Colon (tissue), 2 donors: ENCODE data around the gene SELPLG.
"Not testable (repeated sequence)": the region's sequence is repeated elsewhere in the genome, so short reads cannot be mapped to it uniquely, and the experiment has no call there.

Source experiments
- FAIRE-seq: peaks from 2 replicates; lab custom pipeline; 2012; peaks lifted over from hg19 to GRCh38; lab: Jason Lieb, UNC
- donor health status: control.
- donor health status: control.

Gene SELPLG

DNA sequence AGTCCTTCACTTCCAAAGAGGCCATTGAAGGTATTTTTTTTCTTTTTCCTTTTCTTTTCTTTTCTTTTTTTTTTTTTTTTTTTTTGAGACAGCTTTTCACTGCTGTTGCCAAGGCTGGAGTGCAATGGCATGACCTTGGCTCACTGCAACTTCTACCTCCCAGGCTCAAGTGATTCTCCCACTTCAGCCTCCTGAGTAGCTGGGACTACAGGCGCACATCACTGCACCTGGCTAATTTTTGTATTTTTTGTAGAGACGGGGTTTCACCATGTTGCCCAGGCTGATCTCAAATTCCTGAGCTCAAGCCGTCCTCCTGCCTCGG lies 14.8 kb downstream of the SELPLG start:
- not testable (repeated sequence) for FAIRE-seq

- no peak for FAIRE-seq
Observed at GRCh38 chr12:108618079-108618952, 15.4 kb downstream of the SELPLG start.

GRCh38 chr12:108616941-108617858 lies 16.5 kb downstream of the SELPLG start:
- no peak for FAIRE-seq

DNA sequence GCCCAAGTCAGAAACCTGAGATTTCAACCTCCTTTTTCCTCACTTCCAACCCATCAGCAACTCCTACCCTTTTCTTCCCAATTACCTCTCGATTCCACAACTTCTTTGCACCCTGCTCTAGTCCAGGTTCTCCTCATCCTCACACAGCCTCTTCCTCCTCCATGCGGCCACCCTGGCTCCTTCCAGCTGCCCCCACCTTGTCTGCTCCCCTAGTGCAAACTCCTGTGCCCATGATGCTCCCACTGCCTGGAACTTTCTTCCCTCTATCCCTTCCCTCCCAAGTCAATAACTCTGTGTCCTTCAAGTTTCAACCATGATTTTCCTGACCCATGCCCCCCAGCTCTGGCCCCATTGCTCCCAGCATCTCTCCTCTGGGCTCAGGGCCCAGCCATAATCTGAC lies 17.3 kb downstream of the SELPLG start:
- FAIRE-seq, result no peak

- FAIRE-seq, result no peak
Observed at GRCh38 chr12:108615918-108616317, 17.8 kb downstream of the SELPLG start.

- no peak for FAIRE-seq
Observed at GRCh38 chr12:108614639-108615038, 19.1 kb downstream of the SELPLG start.

GRCh38 chr12:108614041-108614440 lies 19.7 kb downstream of the SELPLG start:
- no peak for FAIRE-seq

GRCh38 chr12:108613548-108613947 lies 20.1 kb downstream of the SELPLG start:
- FAIRE-seq, result no peak

GRCh38 chr12:108612788-108613282 lies 20.9 kb downstream of the SELPLG start:
- no peak for FAIRE-seq

DNA sequence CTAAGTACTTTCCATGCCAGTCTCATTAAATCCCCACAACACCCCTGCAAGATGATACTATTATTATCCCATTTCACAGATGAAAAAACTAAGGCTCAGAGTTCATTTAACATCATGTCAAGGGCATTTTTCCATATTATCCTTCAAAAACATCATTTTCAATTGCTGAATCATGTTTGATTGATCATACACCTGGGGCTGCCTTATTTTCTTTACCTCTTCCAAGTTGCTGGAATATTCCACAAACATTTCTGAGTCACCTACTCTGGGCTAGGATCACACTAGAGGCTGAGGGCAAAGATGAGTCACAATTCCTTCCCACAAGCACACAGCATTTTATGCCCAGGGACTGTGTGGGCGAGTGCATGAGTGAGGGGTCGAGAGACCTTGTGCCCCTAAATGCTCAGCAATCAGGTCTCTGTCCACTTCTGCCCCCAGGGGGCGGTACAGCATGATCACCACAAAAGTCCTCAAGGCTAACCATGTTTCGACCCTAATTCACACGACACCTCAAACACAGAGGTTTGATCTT lies 21.7 kb downstream of the SELPLG start:
- FAIRE-seq, result no peak

- FAIRE-seq, result no peak
Observed at GRCh38 chr12:108610856-108611605, 22.7 kb downstream of the SELPLG start.

DNA sequence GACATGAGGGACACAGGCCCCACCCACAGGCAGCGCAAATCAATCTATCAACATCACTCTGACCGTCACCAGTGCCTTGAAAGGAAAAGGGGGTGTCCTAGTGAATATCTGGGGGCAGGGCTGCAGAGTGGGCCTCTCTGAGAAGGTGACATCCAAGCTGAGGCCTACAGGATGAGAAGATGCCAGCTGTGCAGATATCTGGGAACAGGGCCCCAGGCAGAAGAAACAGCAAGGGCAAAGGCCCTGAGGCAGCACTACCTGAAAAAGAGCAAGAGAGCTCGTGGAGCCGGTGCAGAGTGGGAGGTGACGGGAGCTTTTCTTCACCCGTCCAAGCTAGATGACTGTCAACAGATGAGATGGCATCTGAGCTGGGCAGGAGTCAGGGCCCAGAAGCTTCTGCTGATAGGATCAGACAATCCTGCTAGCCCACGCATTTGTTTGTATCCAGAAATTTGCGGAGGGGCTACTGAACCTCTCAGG lies 23.3 kb downstream of the SELPLG start:
- FAIRE-seq, result no peak

DNA sequence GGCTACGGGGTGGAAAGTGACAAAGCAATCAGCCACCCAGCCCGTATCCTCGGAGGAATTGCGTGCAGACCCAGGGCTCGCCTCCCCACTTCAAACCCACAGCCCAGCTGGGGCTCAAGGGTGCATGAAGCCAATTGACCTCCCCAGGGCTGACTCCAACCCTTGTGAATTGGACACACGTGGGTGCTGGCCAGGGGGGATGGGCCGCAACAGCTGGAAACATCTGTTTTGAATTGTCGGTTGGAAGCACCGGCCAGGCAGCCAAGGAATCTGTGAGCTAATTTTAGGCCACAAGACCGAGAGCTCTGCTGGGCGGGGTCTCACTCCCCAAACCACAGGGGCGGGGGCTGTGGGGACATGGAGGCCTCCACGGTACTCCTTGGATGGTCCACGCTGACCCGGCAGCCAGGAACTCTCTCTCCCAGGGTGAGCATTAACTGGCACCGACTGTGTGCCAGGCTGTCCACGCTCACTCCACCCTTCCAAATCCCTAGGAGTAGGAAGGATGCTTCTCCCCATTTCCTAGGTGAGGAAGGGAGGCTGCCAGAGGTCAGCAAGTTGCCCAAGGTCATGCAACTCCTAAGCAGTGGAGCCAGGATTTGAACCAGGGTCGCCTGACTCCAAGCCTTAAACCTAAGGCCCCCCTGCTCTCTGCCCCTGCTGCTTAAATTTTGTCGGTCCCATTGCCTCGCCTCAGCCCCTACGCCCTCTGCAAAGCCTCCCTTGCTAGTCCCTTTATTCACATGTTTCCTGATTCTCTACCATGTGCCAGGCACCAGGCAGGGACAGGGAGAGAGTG lies 24.0 kb downstream of the SELPLG start:
- no peak for FAIRE-seq

DNA sequence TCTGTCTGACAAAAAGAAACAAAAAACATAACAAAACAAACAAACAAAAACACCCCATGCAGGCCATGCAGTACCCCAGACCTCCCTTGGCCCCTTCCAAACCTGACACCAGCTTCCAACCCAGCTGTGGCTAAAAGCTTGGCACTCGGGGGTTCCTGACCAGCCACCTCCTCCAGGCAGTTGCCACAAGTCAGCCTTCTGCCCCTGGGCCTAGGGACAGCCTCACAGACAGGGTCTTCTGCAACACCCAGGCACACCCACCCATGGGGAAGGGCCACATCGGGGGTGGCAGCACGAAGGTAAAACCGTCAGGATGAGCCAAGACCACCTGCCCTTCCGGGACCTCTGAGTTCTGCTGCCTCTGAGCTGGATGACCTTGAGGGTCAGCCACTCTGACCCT lies 25.1 kb downstream of the SELPLG start:
- no peak for FAIRE-seq

- no peak for FAIRE-seq
Observed at GRCh38 chr12:108607981-108608600, 25.6 kb downstream of the SELPLG start.

- no peak for FAIRE-seq
Observed at GRCh38 chr12:108606492-108606891, 27.2 kb downstream of the SELPLG start.

DNA sequence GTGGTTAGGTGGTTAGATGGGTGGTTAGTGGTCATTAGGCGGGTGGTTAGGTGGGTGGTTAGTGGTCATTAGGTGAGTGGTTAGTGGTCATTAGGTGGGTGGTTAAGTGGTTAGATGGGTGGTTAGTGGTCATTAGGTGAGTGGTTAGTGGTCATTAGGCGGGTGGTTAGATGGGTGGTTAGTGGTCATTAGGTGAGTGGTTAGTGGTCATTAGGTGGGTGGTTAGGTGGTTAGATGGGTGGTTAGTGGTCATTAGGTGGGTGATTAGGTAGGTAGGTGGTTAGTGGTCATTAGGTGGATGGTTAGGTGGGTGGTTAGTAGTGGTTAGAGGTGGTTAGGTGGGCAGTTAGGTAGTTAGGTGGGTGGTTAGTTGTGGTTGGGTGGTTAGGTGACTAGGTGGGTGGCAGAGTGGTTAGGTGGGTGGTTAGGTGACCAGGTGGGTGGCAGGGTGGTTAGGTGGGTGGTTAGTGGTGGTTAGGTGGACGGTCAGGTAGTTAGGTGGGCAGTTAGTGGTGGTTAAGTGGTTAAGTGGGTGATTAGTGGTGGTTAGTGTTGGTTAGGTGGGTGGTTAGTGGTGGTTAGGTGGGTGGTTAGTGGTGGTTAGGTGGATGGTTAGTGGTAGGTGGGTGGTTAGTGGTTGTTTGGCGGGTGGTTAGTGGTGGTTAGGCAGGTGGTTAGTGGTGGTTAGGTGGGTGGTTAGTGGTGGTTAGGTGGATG lies 27.8 kb downstream of the SELPLG start:
- FAIRE-seq, result no peak

- FAIRE-seq, result no peak
Observed at GRCh38 chr12:108605000-108605689, 28.5 kb downstream of the SELPLG start.
